GM20000 (cell line): Measurements from ENCODE around the gene PTPRN2.

ENCODE experiments used
- DNase-seq: peaks from one replicate; pipeline ENCODE4 v3.0.0; 2012; ENCODE audit warnings: low spot score
- TF ChIP-seq, protein P1 (sequence below): IDR thresholded peaks from 2 replicates; pipeline ENCODE4 v1.5.1; 2012; ENCODE audit warnings: mild to moderate bottlenecking, control low read depth; ENCODE audit errors: extremely low read depth, missing control alignments

The PTPRN2 gene

DNA sequence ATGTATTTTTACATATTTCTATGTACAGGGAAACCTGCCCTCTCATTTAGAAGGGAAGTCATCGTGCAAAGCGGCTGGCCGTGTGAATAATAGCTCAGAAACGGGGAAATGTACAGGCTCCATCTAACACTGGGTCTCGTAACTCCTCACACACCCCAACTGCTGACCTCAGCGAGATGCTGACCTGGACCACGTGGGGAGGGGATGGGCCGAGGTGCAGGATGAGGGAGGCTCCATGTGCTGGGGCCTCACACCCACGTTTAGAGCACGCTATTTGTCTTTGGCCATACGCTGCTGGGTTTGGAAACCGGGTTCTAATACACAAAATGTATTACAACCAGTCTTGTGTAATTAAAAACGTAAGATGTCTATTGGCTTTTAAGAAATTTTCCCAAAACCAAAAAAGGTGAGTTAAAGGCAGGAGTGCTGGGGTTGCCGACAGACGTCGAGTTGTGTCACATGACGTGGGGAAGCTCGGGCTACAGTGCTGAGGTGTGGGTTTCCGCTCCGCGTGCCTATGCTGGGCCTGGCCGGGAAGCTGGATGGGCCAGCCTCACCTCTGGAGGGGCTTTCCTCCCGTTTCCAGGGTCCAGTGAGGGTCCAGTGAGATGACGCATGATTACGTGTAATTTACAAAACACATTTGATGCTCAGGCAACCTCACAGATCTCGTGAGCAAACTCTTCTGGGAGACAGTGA lies 1035.2 kb downstream of the PTPRN2 start:
- no peak for DNase-seq
- TF ChIP-seq, protein P1, sequence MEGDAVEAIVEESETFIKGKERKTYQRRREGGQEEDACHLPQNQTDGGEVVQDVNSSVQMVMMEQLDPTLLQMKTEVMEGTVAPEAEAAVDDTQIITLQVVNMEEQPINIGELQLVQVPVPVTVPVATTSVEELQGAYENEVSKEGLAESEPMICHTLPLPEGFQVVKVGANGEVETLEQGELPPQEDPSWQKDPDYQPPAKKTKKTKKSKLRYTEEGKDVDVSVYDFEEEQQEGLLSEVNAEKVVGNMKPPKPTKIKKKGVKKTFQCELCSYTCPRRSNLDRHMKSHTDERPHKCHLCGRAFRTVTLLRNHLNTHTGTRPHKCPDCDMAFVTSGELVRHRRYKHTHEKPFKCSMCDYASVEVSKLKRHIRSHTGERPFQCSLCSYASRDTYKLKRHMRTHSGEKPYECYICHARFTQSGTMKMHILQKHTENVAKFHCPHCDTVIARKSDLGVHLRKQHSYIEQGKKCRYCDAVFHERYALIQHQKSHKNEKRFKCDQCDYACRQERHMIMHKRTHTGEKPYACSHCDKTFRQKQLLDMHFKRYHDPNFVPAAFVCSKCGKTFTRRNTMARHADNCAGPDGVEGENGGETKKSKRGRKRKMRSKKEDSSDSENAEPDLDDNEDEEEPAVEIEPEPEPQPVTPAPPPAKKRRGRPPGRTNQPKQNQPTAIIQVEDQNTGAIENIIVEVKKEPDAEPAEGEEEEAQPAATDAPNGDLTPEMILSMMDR: no peak

DNA sequence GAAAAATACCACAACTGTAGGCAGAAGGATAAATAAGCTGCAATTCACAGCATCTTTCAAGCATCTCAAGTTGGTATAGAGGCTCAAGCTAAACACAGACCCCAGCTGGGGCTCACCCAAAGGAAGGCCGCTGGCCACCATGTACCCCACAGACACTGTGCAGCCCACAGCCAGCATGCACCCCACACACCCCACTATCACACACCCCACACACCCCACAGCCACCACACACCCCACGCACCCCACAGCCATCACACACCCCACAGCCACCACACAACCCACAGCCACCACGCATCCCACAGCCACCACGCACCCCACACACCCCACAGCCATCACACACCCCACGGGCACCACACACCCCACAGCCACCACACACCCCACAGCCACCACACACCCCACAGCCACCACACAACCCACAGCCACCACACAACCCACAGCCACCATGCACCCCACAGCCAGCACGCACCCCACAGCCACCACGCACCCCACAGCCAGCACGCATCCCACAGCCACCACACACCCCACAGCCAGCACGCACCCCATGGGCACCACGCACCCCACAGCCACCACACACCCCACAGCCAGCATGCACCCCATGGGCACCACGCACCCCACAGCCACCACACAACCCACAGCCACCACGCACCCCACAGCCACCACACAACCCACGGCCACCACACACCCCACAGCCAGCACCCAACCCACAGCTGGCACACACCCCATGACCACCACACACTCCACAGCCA lies 1036.1 kb downstream of the PTPRN2 start:
- TF ChIP-seq, protein P1: no peak
- no peak for DNase-seq

DNA sequence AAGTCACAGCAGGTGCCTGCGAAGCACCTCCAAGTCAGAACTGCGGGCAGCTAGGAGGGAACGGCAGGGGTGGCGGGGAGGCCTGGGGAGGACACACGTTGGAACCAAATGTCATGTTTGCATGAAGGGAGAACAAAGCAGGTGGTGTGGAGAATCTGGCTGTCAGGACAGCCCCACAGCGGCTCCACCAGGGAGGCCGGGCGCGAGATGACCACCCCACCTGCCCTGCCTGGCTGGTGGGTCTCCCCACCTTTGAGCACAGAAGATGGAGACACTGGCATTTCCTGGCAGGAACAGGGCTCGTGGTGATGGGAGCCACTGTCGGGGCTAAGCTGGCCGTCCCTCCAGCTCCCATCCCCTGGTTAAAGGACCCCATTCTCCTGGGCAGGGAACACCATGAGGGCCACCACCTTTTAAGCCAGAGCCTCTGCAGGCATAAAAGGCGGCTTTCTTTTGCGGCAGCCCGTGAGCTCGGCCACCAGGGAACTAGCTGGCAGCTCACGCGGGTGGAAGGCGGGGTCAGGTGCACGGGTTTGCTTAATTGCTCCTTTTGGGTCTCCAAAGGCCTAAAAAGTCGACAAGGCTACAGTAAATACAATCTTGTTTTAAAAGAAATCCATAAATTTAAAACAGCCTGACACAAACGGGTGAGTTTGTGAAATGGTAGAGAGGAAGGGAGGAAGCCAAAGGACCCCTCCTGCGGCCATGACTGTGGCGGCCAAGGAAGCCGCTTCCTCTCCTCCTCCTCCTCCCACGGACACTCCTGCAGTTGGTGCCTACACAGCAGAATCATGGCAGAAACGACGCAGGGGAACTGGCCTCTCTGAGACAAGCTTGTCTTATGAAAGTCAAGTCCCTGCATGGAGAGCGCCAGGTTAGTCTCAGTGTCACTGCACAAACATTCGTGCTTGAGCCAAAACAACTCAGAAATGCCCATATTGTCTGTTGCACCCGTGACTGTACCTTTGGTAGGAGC lies 1037.0 kb downstream of the PTPRN2 start:
- TF ChIP-seq, protein P1: no peak
- DNase-seq: no peak

DNA sequence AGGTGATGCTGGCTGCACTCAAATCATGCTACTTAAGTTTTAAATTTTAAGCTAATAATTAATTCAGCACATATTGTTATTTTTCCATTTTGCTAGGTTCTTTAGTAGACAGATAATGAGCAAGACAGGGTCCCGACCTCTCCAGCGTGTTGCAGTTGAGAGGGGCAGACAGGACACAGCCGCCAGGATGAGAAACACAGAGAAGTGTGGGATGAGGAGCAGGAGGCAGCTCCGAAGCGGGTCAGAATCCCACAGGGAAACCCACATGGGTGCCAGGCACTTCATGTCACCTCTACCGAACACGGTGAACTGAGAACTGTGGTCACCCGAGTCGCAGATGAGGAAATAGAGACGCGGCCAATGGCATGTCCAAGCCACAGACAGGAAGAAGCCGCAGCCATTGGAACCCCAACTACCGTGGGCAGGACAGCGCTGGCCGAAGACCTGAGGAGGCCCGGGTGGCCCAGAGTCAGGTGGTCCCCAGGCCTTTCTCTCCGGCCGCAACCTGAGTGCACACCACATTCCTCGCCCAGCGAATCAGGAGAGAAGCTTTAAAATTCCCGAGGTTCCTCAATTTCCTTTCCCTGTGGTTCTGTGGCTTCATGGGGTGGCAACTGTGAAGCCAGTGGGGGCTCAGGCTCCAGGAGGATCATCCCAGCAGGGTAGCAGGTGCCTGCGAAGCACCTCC lies 1037.9 kb downstream of the PTPRN2 start:
- no peak for DNase-seq
- TF ChIP-seq, protein P1: no peak

DNA sequence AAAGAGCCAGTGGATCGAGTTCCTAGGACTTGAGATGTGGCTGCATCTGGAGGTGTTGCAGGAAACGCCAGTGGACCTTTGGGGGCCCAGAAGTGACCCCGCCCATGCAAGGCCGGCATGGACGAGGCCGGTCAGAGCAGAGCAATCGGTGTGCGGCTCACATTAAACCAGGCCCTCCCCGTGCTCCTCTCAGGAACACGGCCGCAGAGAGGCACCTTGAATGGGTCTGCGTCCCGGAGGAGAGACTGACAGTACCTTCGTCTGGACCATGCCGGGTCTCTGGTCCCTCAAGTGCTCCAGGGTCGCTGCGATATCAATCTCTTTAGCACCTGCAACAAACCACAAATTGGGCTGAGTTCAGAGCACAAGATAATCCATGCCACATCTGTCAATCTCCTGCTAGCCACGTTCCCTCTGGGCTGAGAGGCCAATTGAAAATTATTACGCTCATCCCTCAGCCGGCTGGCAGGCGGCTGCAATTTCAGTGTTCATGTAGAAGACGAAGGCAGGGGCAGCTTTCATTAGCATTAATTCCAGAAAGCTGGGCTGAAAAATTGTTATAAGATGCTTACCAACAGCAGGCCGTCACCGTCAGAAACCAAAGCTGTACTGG lies 1038.8 kb downstream of the PTPRN2 start:
- TF ChIP-seq, protein P1: no peak
- no peak for DNase-seq

DNA sequence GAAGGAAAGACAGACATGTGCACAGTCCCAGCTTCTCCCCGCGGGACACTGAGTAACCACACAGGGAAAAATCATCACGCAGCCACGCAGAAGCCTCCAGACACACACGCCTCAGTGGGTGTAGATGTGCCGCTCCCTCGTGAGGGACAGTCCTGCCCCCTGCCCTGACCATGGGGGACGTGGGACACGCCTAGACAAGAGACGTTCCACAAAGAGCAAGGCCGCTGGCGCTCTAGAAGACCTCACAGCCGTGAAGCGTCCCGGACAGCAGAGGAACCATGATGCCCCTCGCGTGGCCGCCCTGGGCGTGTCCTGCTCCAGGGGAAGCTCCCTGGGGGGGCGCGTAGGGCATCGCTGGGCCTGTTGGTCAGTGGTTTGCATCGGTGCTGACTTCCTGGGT lies 1040.0 kb downstream of the PTPRN2 start:
- no peak for DNase-seq
- TF ChIP-seq, protein P1: no peak
